B cell (primary cell): Measurements from ENCODE around the gene FKRP. TPM values are rescaled to one million over a fixed set of nuclear protein-coding genes. Genes with fewer than 3 reads are reported as not detected.

Experiments used
- ATAC-seq: fragments of 200-7000 bp; cut with Tn5 transposase; one replicate; pipeline ENCODE4 v1.10.0; 2021; ENCODE audit warnings: low read depth, mild to moderate bottlenecking, moderate number of reproducible peaks, moderate library complexity
- CTCF ChIA-PET: fragments of 350-600 bp; sonication (Branson Sonifier 250); formaldehyde crosslinking; loops from one replicate; lab custom pipeline; 2021; ENCODE audit warnings: antibody characterized with exemption, inconsistent platforms; lab: Charles Lee
- POLR2A ChIA-PET: fragments of 350-600 bp; sonication (Branson Sonifier 250); formaldehyde crosslinking; loops from one replicate; lab custom pipeline; 2021; ENCODE audit warnings: antibody characterized with exemption; lab: Charles Lee
- DNase-seq: peaks from one replicate; pipeline ENCODE4 v3.0.0; 2013
- H2AFZ ChIP-seq: 2 replicates; pipeline ENCODE4 v1.6.1; 2012; ENCODE audit warnings: mild to moderate bottlenecking, low read depth, low read length; ENCODE audit not compliant: insufficient read depth, poor library complexity, severe bottlenecking
- H3K27ac ChIP-seq, 2 donors: 1 replicate in 1 of 2; 2 replicates in 1 of 2; pipeline ENCODE4 v1.5.1; 2012 to 2013; ENCODE audit warnings: low read length in 2 of 2, mild to moderate bottlenecking in 2 of 2, moderate library complexity in 1 of 2
- H3K27me3 ChIP-seq, 4 experiments: fragments of 200-600 bp in 1 of 4; sonication (generic) in 1 of 4; replicated peaks in 1 of 4; 1 replicate in 2 of 4; 2 replicates in 2 of 4; pipeline versions ENCODE4 v1.6.1 to v1.7.0; 2013 to 2016; ENCODE audit warnings: low read length in 3 of 4, mild to moderate bottlenecking in 2 of 4, mixed read lengths in 1 of 4, moderate library complexity in 1 of 4; ENCODE audit not compliant: insufficient read depth in 4 of 4, control insufficient read depth in 3 of 4; ENCODE audit errors: control extremely low read depth in 1 of 4
- H3K36me3 ChIP-seq, 2 experiments: replicated peaks in 1 of 2; 1 replicate in 1 of 2; 2 replicates in 1 of 2; pipeline versions ENCODE4 v1.6.1 to v1.7.1; 2013; ENCODE audit warnings: low read length in 1 of 2; ENCODE audit not compliant: insufficient read depth in 2 of 2, control insufficient read depth in 1 of 2; ENCODE audit errors: control extremely low read depth in 1 of 2, extremely low read depth in 1 of 2
- H3K4me1 ChIP-seq, 2 donors: fragments of 200-600 bp in 1 of 2; sonication (generic) in 1 of 2; 1 replicate in 1 of 2; 2 replicates in 1 of 2; pipeline versions ENCODE4 v1.5.1 to v1.6.1; 2013 to 2017; ENCODE audit warnings: low read length in 2 of 2; ENCODE audit not compliant: control insufficient read depth in 2 of 2, insufficient read depth in 2 of 2
- H3K4me2 ChIP-seq: replicated peaks from 2 replicates; pipeline ENCODE3; 2012; ENCODE audit warnings: mild to moderate bottlenecking, low read depth, low read length; ENCODE audit not compliant: poor library complexity, severe bottlenecking
- H3K4me3 ChIP-seq, 5 experiments: fragments of 200-600 bp in 1 of 5; sonication (generic) in 1 of 5; 1 replicate in 3 of 5; 2 replicates in 2 of 5; pipeline versions ENCODE4 v1.5.1 to v1.7.0; 2011 to 2016; ENCODE audit warnings: low read length in 4 of 5, mild to moderate bottlenecking in 4 of 5, low read depth in 2 of 5, control low read depth in 1 of 5, moderate library complexity in 1 of 5; ENCODE audit not compliant: insufficient read depth in 1 of 5; ENCODE audit errors: control extremely low read depth in 1 of 5, extremely low read depth in 1 of 5
- H3K79me2 ChIP-seq: fragments of 200-600 bp; sonication (generic); one replicate; pipeline ENCODE4 v1.6.0; 2016; ENCODE audit warnings: low read length; ENCODE audit not compliant: control insufficient read depth, insufficient read depth
- H3K9ac ChIP-seq: fragments of 200-600 bp; sonication (generic); 2 replicates; pipeline ENCODE4 v1.6.1; 2017; ENCODE audit warnings: mild to moderate bottlenecking, low read length, moderate library complexity
- H3K9me3 ChIP-seq, 3 donors: one replicate each; pipeline versions ENCODE4 v1.6.1 to v1.7.1; 2013; ENCODE audit warnings: low read length in 2 of 3; ENCODE audit not compliant: control insufficient read depth in 2 of 3, insufficient read depth in 1 of 3; ENCODE audit errors: control extremely low read depth in 1 of 3
- H4K20me1 ChIP-seq: 2 replicates; pipeline ENCODE4 v1.6.0; 2012; ENCODE audit warnings: mild to moderate bottlenecking, low read length; ENCODE audit not compliant: insufficient read depth, control insufficient read depth, poor library complexity, severe bottlenecking
- H3K27ac Mint-ChIP-seq: one replicate; pipeline ENCODE4 v1.8.0; 2021; ENCODE audit warnings: mixed read lengths
- H3K27me3 Mint-ChIP-seq: one replicate; pipeline ENCODE4 v1.8.0; 2021; ENCODE audit warnings: mixed read lengths
- H3K4me1 Mint-ChIP-seq: one replicate; pipeline ENCODE4 v1.8.0; 2021; ENCODE audit warnings: mixed read lengths
- H3K4me3 Mint-ChIP-seq: one replicate; pipeline ENCODE4 v1.8.0; 2021; ENCODE audit warnings: mixed read lengths
- H3K9me3 Mint-ChIP-seq: one replicate; pipeline ENCODE4 v1.8.0; 2022; ENCODE audit warnings: mixed read lengths; ENCODE audit not compliant: insufficient read depth
- EZH2 ChIP-seq: IDR thresholded peaks from 2 replicates; pipeline ENCODE4 v1.6.1; 2012; ENCODE audit warnings: borderline replicate concordance, low read depth, mild to moderate bottlenecking, moderate library complexity, low read length; ENCODE audit not compliant: insufficient read depth, poor library complexity, severe bottlenecking
- WGBS: methylation state at CpG from one replicate; pipeline ENCODE4 v1.1.5; 2013; ENCODE audit warnings: missing lambda C conversion rate; ENCODE audit not compliant: insufficient coverage; 5-methylcytosine and 5-hydroxymethylcytosine counted together
- intact Hi-C: fragments of 100-400 bp; cut with micrococcal nuclease; formaldehyde crosslinking; loops from one replicate; pipeline ENCODE4 v1.10.0; 2022
- polyA plus RNA-seq: library from polyadenylated mRNA; depleted of rRNA; stranded (reverse); fragments of >200 nt; gene quantifications from 2 replicates; pipeline ENCODE4 v1.2.3, GENCODE V29; 2012
- total RNA-seq, 2 donors: library from RNA; stranded (reverse); fragments of 120-200 nt in 1 of 2; gene quantifications; 1 replicate in 1 of 2; 2 replicates in 1 of 2; pipeline versions ENCODE4 v1.2.3 to v1.2.4, GENCODE V29; 2013 to 2022
- TF ChIP-seq, protein P1 (sequence below): fragments of 200-600 bp; IDR thresholded peaks from one replicate; pipeline ENCODE4 v1.8.0; 2022; ENCODE audit warnings: antibody characterized with exemption, mild to moderate bottlenecking

Gene FKRP
- total and polyA plus RNA-seq, 2 donors (not counting 1 experiment from before 2014, with no cell fraction given) = 30.2 to 38.8 TPM

DNA sequence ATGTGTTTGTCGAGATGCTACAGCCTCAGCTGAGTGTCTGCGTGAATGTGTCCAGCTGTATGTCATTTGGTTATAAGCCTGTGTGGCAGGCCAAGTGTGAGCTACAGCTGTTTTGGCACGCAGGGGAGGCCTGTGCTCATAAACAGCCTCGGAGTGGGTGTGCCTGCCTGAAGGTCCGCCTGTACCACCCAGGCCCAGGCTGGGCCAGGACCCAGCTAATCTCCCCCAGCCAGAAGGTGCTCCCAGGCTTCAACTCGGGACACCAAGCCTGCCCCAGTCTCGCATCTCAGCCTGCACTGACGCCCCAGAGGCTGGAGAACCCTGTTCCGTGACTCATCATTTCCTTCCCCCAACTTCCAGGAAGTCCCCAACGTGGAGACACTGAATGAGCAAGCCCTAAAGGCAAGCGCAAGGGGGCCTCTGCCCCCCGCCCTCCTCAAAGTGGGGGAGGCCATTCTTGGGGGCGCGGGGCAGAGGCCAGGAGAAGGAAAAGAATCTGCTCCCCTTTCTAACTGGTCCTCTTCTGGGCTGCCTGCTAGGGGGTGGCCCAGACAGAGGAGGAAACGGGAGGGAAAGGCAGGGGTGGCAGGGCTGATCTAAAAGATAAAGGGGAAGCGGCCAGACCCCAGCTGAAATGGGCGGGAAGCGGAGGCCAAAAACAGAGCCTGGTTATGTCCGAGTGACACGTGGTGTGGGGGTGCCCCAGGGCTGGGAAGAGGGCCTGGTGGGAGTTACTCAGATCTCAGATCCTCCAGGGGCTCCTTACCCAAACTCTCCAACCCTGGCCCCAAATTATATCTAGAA lies 40.6 kb downstream of the FKRP start:
- Mint-ChIP-seq H3K27me3 (no peaks in the 10 kb centered on the region), H3K9me3 (no peaks in the 10 kb centered on the region), H3K27ac (peak overlapping the region; percentile 98), H3K4me1 (peaks cover 53% of the 10 kb centered on the region), H3K4me3 (peak overlapping the region; percentile 93)
- Histone ChIP-seq H3K9ac (peak overlapping the region; percentile 94), H3K79me2 (peaks cover 60% of the 10 kb centered on the region), H3K27ac (peak overlapping the region; percentile 47 to 58), H3K4me1 (peaks cover 32 to 51% of the 10 kb centered on the region in 2 donors), H3K4me2 (peak overlapping the region; percentile 98), H3K27me3 (no peaks in the 10 kb centered on the region), H3K9me3 (no peaks in the 10 kb centered on the region), H2AFZ (peak overlapping the region; percentile 79), H3K4me3 (peak overlapping the region; percentile 65 to 95 (median 75)), H3K36me3 (peaks cover 0 to 19% of the 10 kb centered on the region in 2 experiments), H4K20me1 (peaks cover 22% of the 10 kb centered on the region)
- ChIA-PET POLR2A (interaction anchor here (0.6 to 5.7 kb wide), 5 partner anchors 9 to 697 kb away, joined by 3 to 94 read pairs (median 5); partner anchors contain the start of gene KPTN), CTCF (interaction anchor here (1.0 to 4.5 kb wide), 9 partner anchors 9 to 54 kb away, joined by 3 to 27 read pairs (median 6); no protein-coding TSS in a partner anchor)
- ATAC-seq = peak; percentile 48
- 7% methylated on average over 11 of the region's 20 CpGs for WGBS
- intact Hi-C loops = loop anchor here (1.0 to 5.0 kb wide), 7 partner anchors 38 to 486 kb away; partner anchors contain the start of genes AP2S1, FKRP, INAFM1 and STRN4
- DNase-seq = peak; percentile 84
- TF ChIP-seq EZH2 = no peak
- TF ChIP-seq, protein P1, sequence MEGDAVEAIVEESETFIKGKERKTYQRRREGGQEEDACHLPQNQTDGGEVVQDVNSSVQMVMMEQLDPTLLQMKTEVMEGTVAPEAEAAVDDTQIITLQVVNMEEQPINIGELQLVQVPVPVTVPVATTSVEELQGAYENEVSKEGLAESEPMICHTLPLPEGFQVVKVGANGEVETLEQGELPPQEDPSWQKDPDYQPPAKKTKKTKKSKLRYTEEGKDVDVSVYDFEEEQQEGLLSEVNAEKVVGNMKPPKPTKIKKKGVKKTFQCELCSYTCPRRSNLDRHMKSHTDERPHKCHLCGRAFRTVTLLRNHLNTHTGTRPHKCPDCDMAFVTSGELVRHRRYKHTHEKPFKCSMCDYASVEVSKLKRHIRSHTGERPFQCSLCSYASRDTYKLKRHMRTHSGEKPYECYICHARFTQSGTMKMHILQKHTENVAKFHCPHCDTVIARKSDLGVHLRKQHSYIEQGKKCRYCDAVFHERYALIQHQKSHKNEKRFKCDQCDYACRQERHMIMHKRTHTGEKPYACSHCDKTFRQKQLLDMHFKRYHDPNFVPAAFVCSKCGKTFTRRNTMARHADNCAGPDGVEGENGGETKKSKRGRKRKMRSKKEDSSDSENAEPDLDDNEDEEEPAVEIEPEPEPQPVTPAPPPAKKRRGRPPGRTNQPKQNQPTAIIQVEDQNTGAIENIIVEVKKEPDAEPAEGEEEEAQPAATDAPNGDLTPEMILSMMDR = no peak
